ENCODE results near the gene TNNI3K.

The TNNI3K gene

DNA sequence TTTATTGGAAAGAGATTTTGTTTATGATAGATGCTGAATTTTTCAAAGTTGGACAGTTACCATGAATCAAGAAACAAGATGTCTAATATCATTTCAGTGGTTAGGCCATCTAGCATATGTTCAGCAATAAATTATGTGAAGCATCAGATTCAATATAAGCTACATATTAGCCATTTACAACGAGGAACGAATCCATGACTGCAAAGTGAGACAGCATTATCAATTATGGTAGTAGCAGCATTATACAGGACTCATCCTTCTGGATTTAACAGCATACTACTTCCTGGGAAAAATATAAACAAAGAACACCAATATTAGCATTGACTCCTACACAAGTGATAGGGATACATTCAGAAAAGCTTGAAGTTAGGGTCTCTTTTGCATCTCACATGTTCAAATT, 218.1 kb downstream of the TNNI3K start:
- no peak for DNase-seq

DNA sequence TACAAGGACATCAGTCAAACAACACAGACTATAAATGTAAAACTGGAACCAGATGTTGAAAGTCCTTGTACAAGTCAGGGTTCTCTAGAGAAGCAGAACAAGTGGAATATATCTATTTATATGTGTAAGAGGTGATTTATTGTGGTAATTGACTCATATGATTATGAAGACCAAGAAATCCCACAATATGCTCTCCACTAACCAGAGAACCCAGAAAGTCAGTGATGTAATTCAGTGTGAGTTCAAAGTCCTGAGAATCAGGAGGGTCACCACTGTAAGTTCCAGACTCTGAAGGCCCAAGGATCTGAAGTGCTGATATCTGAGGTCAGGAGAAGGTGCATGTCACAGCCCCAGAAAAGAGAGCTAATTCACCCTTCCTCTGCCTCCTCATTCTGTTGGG, 220.2 kb downstream of the TNNI3K start:
- no peak for DNase-seq

DNA sequence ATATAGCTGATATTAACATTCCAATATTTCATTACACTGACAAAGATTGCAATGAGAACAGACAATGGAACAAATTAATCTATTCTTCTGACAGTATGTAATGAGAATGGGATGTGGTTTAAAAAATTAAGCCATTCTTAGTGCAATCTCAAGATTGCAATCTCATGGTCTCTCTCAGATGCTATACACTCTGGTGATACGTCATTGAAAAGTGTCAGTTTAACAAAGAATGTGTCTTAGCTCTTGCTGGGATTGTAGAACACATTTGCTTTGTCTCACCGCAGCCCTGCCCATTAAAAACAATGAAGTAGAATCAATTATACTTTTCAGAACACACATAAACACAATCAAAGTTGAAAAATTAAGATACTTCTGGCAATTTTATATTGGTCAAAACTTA, 222.1 kb downstream of the TNNI3K start:
- DNase-seq: peak in 1 of 3 experiments; percentile 25

DNA sequence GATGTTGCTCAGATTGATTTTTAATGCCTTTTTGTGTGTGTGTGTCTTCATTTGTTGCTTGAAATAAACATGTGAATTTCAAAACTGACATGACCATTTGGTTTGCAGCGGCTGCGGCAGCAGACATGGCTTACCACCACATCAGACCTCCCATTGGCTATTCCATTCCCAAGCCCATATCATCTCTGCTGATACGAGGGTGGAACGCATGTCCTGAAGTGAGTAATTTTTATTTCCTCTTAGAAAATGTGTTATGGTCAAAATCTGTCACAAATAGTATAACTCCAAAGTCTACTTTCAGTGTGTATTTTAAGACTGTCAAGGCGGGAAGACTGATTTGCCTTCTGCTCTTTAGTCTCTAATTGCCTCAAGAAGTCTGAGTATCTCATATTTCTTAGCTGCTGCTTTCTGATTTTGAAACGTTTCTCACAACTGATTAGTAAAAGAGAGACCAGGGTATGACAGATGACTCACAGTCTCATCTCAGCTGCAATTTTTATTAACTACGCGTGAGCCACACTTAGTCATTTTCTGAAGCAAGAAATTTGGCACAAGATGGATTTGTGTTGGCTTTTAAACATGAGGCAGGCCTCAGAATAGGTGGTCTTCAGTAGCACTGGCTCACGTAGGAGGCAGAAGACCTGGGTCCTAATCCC, 228.3 kb downstream of the TNNI3K start:
- DNase-seq: no peak

DNA sequence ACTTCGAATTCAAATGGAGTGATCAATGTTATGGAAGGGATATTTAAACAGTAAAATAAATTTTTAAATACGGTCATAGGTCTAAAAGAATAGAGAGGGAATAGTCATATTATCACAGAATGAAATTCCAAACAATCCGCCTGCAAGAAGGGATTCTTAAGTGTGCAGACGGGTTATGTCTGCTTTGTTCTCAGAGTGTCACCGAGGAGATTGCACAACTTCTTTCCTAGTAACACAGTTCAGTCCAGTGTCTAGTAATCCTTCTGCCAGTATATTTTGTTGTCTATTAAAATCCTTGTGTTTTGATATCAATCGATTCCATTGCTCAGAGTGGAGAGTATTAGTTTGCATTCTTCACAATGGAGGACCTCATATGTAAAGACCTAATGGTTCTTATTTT, 228.8 kb downstream of the TNNI3K start:
- no peak for DNase-seq

DNA sequence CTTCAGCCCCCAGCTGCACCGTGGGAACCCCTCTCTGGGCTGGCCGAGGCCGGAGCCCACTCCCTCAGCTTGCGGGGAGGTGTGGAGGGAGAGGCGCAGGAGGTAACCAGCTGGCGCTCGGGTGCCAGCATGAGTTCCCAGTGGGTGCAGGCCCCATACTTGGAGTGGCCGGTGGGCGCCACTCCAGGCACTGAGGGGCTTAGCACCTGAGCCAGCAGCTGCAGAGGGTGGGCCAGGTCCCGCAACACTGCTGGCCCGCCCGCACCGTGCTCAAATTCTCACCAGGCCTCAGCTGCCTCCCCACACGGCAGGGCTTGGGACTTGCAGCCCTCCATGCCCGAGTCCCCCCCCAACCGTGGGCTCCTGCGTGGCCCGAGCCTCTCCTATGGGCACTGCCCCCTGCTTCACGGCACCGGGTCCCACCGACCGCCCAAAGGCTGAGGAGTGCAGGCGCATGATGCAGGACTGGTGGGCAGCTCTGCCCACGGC, 230.1 kb downstream of the TNNI3K start:
- DNase-seq: no peak

DNA sequence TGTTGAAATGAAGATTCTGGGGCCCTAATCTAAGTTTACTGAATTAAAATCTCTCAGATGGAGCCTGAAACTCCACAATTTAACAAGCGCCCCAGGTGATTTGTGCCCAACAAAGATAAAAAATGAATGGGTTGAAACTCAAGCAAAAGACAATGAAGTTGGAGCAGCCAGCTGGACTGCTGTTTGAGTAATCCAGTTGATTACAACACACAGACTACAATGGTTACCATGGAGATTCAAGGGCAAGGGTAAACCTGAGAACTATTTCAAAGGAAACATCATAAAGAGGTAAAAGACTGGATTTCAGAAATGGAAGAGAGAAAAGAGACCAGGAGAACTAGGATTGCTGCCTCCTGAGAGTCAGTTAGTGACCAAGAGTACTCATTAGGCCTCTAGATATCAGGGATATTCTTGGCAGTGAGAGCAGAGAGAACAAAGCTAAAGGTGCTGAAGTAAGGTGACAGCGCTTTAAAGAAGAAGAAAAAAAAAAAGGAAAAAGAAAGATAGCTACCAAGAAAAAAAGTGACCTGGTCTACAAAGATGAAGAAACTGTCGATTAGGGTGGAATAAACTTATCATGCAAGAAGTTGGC, 232.7 kb downstream of the TNNI3K start:
- peak in 2 of 3 experiments; percentile 59 to 85 for DNase-seq

DNA sequence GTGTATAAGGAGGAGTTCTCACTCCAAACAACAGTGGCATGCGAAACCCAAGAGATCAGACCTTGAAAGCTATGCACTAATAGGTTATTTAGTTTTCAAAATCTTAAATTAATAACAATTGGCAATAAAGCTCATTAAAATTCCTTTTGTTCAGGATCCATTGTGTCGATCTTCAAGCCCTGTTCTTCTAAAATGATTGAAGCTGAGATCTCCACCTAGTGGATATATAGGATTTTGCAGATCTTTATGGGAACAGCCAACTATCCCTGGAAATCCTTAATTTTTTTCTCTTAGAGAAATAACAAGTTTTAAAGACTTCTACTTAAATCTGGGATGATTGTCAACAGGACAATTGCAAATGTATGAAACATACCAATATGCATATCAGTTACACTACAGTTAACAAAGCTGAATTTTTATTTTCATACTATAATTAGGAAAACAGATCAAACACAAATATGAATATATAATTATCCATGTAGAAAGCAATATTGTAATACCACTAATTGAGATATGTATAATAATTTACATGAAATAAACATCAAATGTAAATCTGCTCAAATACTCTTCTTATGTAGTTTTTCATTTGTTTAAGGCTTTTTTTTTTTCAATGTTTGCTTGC, 233.9 kb downstream of the TNNI3K start:
- peak; percentile 30 to 85 (median 59) for DNase-seq

DNA sequence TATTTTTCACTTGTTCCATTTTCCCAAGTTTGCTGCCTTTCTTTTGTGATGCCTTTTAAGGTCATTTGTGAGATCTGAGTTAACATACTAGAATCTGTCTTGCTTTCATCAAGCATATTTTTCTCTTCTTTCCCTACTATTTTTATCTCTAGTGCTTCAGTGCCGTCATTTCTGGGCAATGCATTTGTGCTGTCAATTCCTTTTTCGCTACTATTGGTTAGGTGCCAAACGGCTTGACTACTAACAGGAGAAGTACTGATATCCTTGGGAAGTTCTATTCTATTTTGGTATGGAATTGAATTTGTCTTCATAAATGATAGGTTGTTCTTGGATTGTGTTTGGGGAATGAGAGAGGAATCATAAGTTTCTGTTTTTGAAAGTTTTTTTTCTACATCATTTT, 235.1 kb downstream of the TNNI3K start:
- no peak for DNase-seq

DNA sequence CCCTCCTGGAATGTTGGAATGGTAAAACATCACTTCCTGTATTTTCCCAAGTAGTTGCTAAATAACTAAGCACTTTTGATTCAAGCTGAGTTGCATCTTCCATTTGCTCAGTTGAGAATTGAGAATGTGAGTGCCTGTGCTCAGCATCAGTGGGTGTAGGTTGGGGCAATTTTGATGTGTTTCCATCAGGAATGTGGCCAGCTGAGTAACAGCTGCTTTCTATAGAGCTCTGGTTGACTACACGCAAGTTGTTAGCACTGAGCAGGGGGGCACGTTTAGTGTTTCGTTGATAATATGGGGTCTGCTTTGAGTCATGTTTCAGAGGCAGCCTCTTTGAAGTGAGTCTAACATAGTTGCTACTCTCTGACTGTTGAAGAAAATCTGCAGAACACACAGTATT, 235.7 kb downstream of the TNNI3K start:
- DNase-seq: no peak

DNA sequence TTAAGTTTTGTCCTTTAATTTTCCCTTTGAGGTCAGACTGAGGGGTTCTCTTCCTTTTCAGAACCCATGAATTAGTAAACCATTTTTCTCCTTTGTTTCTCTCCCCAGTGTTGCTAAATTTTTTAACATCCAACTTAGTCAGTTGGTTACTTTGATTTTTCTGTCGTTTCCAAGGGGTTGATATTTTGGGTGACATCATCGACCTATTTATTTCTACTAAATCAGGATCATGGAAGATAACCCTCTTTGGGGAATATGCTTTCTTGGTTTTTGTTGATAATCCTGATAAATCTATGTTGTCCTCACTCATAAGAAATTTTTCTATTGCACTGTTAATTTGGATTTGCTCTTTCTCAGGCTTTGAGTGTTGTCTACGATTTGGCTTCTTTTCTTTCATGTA, 236.3 kb downstream of the TNNI3K start:
- no peak for DNase-seq

DNA sequence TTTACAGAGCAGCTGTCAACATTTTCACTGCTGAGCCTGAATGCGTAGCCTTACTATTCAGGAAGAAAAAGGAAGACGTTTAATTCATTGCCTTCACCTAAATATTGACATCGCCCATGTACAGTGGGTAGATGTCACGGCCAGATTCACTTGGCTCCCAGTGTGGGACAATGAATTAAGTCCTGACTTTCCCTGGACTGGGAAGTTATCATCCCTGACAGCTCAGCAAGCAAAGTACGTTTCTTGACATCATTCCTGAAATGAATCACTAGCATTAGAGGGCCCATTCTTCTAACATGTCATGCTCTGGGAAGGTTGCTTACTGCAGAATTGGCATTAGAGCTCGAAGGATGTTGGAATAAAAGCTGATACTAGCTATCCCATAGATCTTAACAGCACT, 239.4 kb downstream of the TNNI3K start:
- DNase-seq: no peak

DNA sequence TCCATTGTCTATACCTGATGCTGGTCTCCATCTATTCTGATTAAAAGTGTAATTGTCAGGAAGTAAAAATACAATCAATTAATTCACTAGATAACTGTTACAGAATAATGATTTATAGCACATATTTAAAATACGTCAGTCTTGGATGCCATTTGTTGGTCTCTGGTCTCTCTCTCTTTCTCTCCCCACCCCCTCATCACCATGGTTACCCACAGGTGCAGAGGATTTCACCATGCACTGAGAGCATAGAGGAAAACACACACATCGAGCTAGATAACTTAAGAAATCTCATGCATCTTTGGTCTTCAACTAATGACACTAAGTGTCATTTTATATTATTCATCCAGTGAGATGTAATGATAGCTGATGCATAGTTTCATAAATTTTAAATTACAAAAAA, 243.8 kb downstream of the TNNI3K start:
- peak in 2 of 3 experiments; percentile 44 to 77 for DNase-seq

DNA sequence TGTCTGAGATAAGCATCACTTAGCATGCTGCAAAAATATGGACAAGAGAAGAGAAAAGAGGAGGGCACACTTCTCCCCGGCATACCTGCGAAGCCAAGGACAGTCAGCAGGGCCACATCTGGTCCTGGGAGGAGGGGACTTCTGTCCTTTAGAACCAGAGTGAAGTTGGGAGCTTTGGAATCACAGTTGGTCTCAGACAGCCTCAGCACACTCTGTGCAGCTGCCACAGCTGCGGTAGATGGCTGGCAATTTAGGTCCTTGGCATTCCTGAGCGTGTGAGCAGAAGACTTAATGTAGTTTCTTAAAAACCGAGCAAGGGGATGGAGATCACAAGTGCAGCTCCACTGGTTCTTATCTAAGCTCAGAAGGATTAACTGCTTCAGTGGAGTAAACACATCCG, 244.9 kb downstream of the TNNI3K start:
- DNase-seq: no peak

DNA sequence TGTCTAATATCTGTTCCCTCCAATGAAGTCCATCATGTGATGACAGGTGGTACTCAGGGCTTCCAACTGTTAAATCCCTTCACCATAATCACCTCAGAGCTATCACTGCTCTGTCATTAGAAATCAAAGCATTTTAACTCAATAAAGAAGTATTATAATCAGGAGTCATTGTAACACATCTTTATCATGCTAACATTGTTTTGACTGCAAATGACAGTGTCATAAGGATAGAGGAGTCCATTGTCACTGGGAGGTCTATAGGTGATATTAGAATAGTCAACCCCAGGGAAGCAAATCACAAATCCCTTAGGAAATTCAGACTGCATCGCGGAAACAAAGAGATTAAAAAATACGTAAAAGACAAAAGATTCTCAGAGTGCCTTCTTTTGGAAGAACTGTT, 246.4 kb downstream of the TNNI3K start:
- peak in 1 of 3 experiments; percentile 35 for DNase-seq

DNA sequence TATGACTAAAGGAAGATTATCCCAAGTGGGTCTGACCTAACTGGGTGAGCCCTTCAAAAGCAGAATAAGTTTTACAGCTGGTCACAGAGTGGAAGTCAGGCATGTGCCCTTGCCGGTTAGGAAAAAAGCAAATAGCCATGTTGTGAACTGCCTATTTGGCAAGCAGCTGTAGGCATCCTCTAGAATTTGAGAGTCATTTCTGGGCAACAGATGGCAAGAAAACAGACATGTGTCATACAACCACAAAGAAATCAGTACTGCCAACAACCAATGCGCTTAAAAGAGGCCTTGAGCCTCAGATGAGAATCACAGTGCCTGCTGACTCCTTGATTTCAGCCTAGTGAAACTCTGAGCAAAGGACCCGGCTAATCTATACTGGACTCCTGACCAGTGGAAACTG, 250.4 kb downstream of the TNNI3K start:
- no peak for DNase-seq

DNA sequence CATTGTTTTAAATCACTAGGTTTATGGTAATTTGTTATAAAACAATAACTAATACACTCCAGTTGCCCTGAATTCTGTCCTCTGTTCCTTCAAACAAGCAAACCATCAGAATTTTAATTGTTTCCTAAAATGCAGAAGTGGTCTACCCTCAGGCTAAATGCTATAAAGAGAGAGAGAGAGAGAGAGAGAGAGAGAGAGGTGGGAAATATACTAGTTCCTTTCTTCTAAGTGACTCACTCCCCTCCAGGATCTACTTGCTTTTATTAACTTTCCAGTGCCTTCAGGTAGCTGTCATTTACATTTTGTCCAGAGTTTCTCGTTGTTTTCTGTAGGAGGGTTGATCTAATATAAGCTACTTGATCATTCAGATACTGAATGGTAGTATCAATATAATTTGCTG, 250.8 kb downstream of the TNNI3K start:
- DNase-seq: no peak

DNA sequence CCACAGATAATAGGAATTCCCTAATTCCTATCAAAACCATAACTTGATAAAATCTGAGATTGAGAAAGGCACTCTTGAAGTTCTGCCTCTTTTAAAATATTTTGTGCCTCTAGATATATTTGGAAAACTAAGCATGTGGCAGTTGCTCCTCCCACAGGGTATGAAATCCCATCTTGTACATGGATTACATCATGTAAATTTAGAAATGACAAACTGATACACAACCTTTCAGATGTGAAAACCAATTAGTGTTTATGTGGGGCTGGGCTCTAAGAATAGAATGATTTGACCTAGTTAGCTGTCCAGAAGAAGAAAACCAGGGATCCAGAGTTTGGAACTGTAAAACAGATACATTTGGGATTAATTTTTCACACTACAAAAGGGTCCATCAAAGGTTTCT, 261.5 kb downstream of the TNNI3K start:
- no peak for DNase-seq

DNA sequence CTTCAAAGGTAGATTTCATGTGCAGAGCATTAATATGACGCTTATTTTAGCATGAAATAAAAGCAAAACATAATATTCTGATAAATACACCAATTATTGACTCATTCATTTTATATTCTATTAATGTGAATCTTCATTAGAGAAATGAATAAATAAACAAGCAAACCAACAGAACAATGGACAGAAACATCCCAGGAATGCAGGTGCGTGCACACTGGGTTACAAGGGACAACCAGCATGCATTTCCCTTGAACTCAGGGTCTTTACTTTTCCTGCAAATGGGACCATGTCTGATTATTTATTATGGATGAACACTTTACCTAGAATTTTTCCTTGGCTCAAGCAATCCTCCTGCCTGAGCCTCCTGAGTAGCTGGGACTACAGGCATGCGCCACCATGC, 263.7 kb downstream of the TNNI3K start:
- DNase-seq: no peak

DNA sequence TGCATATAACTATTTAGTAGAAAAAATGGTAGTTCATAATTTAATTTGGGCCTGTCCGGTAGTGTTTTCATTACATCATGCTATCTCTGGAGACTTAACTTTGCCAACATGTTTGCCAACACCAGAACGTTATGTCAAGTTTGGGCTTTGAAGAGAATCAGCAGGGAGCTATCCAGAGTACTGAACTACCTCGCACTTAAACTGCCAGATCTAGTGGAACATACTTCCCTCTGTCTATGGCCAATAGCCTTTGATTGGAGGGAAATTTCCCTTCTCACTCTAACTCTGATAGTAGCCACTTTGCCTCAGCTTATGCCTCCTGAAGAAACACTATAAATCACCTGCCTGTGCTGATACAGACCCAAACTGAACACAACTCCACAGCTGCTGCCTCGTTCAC, 267.2 kb downstream of the TNNI3K start:
- DNase-seq: peak in 1 of 3 experiments; percentile 13

DNA sequence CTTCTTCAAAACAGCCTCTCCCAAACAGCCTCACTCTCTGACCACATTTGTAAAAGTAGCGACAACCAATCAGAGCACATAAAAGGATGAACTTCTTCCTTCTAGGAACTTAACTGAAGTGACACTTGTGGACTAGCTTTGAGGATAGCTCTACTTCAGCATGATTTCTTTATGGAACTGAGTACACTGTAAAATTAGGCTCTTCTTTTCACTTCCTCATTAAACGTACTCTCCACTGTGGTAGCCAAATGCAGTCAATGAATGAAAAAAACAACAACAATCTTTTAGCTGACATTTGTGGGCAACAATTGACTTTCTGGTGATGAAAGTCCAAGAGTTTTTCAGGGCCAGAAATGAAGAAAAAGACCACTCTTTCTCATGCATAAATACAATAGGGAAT, 267.7 kb downstream of the TNNI3K start:
- no peak for DNase-seq

DNA sequence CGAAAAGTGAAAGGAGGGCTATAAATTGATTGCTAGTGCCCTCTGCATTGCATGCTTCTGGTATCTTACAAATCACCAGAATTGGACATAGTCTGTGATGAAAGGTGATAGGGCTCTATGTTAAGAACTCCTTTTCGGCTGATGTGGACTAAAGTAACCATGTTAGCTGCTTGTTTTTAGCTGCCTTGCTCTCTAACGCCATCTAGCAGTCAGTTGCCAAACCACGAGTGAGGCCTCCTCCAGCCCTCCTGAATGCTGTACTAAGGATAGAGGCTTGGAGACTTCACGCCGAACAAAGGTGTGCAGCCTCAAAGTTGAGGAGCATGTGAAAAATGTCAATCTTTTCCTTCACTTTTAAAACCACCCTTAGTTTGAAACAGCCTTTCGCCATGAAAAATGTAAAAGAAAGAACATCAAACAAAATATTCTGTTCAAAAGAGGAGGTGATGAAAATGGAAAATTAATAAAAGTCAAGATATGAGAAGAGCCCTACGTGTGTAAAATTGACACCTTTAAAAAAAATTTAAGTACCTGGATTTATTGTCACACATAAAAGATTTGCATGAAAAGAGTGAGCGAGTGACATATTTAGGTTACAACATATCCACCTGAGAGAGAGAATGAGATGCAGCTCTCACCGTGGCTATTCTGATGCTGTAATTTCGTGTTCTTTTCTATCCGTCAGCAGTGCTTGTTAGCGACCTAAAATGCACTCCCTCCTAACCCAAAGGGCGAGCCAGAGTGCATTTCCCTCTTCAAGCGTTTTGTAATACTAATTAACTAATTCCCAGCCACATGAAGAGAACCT, 269.1 kb downstream of the TNNI3K start:
- peak; percentile 63 to 92 (median 79) for DNase-seq

DNA sequence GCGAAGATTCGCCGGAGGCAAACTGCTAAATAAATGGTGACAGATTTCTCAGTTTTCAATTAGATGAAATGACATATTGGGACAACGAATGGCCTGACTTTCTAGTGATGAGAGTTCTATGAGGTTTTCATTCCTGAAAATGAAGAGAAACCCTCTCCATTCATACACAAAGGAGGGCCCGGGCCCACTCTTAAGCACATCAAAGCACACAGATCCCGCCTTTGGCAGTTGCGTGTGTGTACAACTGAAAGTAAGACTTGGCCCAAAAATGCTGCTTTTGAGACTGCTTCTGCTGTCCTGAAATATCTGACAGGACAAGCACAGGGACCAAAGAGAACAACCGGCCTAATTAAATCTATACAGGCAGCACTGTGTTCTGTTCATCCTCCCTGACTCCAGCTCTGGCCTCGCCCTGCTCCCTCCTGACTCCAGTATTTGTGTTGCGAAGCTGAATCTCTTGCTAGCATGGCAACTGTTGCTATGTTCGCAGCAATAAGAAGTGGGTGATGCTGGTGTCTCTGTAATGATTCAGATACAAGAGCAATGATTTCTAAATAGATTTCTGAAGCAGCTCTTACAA, 269.8 kb downstream of the TNNI3K start:
- DNase-seq: peak; percentile 38 to 95 (median 83)
